ENCODE measurements around the gene UBE3A. TPM values are rescaled to one million over a fixed set of nuclear protein-coding genes. Genes with fewer than 3 reads are reported as not detected.

UBE3A gene
- total RNA-seq, 6 experiments from 2014 or later = 36.6 to 52.4 (median 44.6) TPM

DNA sequence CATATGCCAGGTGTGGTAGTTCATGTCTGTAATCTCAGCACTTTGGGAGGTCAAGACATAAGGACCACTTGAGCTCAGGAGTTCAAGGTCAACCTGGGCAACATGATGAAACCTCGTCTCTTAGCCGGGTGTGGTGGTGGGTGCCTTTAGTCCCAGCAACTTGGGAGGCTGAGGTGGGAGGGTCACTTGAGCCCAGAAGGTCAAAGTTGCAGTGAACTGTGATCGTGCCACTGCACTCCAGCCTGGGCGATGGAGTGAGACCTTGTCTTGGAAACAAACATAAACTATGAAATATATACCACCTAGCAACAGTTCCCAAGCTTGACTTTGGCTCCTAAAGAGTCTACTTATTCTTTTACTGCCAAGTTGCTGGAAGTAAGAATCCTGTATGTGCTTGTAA, 30.9 kb downstream of the UBE3A start:
- peaks cover 0 to 22% (median 0%) of the 10 kb centered on the region in 4 donors for H3K4me1 ChIP-seq
- no peaks in the 10 kb centered on the region for H3K27me3 ChIP-seq
- WGBS (ENCODE audit: insufficient coverage, low coverage, low lambda C conversion rate, missing lambda C conversion rate) = 51% methylated on average over 3 of the region's 4 CpGs
- no peak overlapping the region for H3K27ac ChIP-seq
- no peaks in the 10 kb centered on the region for H3K9me3 ChIP-seq
- DNase-seq (no peak), ATAC-seq (peak in 1 of 4 donors; percentile 40)
- no peaks in the 10 kb centered on the region for H3K36me3 ChIP-seq
- intact Hi-C loops (cut with DNase I) = no loop called here
- no peak overlapping the region for H3K4me3 ChIP-seq
- TF ChIP-seq, protein P1, sequence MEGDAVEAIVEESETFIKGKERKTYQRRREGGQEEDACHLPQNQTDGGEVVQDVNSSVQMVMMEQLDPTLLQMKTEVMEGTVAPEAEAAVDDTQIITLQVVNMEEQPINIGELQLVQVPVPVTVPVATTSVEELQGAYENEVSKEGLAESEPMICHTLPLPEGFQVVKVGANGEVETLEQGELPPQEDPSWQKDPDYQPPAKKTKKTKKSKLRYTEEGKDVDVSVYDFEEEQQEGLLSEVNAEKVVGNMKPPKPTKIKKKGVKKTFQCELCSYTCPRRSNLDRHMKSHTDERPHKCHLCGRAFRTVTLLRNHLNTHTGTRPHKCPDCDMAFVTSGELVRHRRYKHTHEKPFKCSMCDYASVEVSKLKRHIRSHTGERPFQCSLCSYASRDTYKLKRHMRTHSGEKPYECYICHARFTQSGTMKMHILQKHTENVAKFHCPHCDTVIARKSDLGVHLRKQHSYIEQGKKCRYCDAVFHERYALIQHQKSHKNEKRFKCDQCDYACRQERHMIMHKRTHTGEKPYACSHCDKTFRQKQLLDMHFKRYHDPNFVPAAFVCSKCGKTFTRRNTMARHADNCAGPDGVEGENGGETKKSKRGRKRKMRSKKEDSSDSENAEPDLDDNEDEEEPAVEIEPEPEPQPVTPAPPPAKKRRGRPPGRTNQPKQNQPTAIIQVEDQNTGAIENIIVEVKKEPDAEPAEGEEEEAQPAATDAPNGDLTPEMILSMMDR (IDR thresholded peaks at IDR 0.05) = no peak
- no peak for TF ChIP-seq POLR2A (IDR thresholded peaks at IDR 0.05)

DNA sequence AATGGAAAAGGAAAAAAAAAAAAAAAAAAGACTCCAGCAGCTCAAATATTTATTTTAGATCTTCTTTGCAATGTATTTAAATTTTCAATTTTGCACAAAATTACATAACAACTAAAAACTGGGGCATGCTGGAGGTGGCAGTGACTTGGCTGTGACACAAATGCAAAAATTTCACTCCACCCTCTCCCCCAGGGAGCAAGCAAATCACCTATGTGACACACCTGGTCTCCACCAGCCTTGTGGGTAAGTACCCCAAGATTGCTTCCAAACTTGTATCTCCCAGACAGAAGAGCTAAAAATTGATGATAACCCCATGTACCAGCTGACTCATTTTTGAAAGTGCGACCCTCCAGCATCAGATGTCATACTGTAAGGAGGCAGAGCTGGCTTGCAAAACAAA, 32.0 kb downstream of the UBE3A start:
- no peaks in the 10 kb centered on the region for H3K36me3 ChIP-seq
- H3K27me3 ChIP-seq = no peaks in the 10 kb centered on the region
- no peak for ATAC-seq
- TF ChIP-seq, protein P1 (IDR thresholded peaks at IDR 0.05) = no peak
- TF ChIP-seq POLR2A (IDR thresholded peaks at IDR 0.05) = no peak
- H3K4me3 ChIP-seq = no peak overlapping the region
- H3K9me3 ChIP-seq = no peaks in the 10 kb centered on the region
- peaks cover 0 to 22% (median 0%) of the 10 kb centered on the region in 4 donors for H3K4me1 ChIP-seq
- intact Hi-C loops (cut with DNase I) = no loop called here
- WGBS (ENCODE audit: insufficient coverage, low coverage, low lambda C conversion rate, missing lambda C conversion rate) = 40% methylated on average over 1 of the region's 1 CpG
- H3K27ac ChIP-seq = no peak overlapping the region
- no peak for DNase-seq

DNA sequence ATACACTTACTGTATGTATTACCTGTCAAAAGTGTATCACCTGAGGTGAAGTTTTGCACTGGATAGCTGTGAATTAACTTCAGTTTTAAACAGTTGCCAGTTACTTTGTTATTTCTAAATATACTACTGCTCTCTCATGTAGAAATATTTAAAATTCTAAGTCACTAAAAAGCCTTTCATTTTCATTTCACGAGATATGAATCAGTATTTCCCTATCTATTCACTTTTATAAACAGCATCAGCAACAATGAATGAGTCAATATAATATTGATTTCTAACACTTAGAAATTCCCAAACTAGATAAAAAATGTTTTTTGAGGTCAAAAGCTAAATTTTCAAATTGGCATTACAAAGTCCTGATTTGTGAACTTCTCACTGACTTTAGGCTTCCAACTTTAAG, 32.6 kb downstream of the UBE3A start:
- TF ChIP-seq, protein P1 (IDR thresholded peaks at IDR 0.05) = no peak
- TF ChIP-seq POLR2A (IDR thresholded peaks at IDR 0.05) = no peak
- Histone ChIP-seq H3K4me3 (no peak overlapping the region), H3K27ac (no peak overlapping the region), H3K9me3 (no peaks in the 10 kb centered on the region), H3K4me1 (peaks cover 0 to 22% (median 0%) of the 10 kb centered on the region in 4 donors), H3K27me3 (no peaks in the 10 kb centered on the region), H3K36me3 (no peaks in the 10 kb centered on the region)
- intact Hi-C loops (cut with DNase I) = no loop called here
- ATAC-seq = no peak
- DNase-seq = no peak
- 5% methylated on average over 1 of the region's 1 CpG for WGBS (ENCODE audit: insufficient coverage, low coverage, low lambda C conversion rate, missing lambda C conversion rate)

DNA sequence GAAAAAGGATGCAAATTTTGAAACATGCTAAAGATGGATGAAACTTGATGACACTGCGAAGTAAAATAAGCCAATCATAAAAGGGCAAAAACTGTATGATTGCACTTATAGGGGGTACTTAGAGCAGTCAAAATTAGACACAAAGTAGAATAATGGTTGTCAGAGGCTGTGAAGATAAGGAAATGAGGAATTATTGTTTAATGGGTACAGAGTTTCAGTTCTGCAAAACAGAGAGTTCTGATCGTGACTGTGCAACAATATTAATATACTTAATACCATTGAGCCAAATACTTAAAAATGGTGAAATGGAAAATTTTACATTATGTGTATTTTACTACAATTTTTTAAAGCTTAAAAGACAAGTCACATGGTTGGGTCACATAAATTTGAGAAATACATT, 35.1 kb downstream of the UBE3A start:
- TF ChIP-seq POLR2A (IDR thresholded peaks at IDR 0.05) = no peak
- TF ChIP-seq, protein P1 (IDR thresholded peaks at IDR 0.05) = no peak
- H3K4me3 ChIP-seq = no peak overlapping the region
- no peaks in the 10 kb centered on the region for H3K27me3 ChIP-seq
- peaks cover 0 to 19% (median 0%) of the 10 kb centered on the region in 4 donors for H3K4me1 ChIP-seq
- intact Hi-C loops (cut with DNase I) = no loop called here
- no peak for DNase-seq
- 79% methylated on average over 2 of the region's 2 CpGs for WGBS (ENCODE audit: insufficient coverage, low coverage, low lambda C conversion rate, missing lambda C conversion rate)
- no peak overlapping the region for H3K27ac ChIP-seq
- H3K36me3 ChIP-seq = no peaks in the 10 kb centered on the region
- H3K9me3 ChIP-seq = no peaks in the 10 kb centered on the region
- ATAC-seq = no peak

DNA sequence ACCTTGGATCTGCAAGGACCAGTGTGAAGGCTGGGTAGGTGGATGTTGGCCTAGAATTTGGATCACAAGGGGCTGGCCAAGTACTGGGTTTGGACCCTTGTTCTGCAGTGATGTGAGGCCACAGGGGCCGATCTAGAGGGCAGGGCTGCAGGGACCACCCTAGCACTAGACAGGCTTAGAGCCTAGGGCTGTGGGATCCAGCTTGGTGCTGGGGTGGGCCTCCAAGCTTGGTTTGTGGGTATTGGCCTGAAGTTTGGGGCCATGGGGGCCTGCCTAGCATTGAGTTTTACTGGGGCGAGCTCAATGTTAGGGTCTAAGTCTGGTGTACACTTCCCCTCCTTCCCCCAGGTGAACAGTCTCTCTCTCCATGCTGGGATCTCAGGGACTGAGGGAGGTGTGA, 36.5 kb downstream of the UBE3A start:
- Histone ChIP-seq H3K9me3 (no peaks in the 10 kb centered on the region), H3K4me1 (peaks cover 0 to 16% (median 0%) of the 10 kb centered on the region in 4 donors), H3K36me3 (no peaks in the 10 kb centered on the region), H3K27me3 (no peaks in the 10 kb centered on the region), H3K4me3 (no peak overlapping the region), H3K27ac (no peak overlapping the region)
- WGBS (ENCODE audit: insufficient coverage, low coverage, low lambda C conversion rate, missing lambda C conversion rate) = no CpG with 5 or more reads among the region's 2 CpGs
- no peak for ATAC-seq
- TF ChIP-seq, protein P1 (IDR thresholded peaks at IDR 0.05) = no peak
- no peak for TF ChIP-seq POLR2A (IDR thresholded peaks at IDR 0.05)
- intact Hi-C loops (cut with DNase I) = no loop called here
- no peak for DNase-seq
